KBM-7 (cell line): ENCODE measurements around the gene ANXA8.

Experiments
- DNase-seq: peaks from one replicate; pipeline ENCODE4 v3.0.0-alpha.2; 2015
- in situ Hi-C: fragments of 300-500 bp; cut with MboI; formaldehyde crosslinking; loops from 2 replicates; pipeline ENCODE4 v1.14.3; 2020; ENCODE audit warnings: low sequenced_read_pairs, low pct_unique_long_range_greater_than_20kb, mixed read lengths

Gene ANXA8

GRCh38 chr10:47420305-47421056 is 63.4 kb downstream of the ANXA8 start:
- in situ Hi-C loops = no loop called here
- no peak for DNase-seq

- DNase-seq = no peak
- in situ Hi-C loops = no loop called here
Observed at GRCh38 chr10:47419421-47419820, 64.5 kb downstream of the ANXA8 start.

GRCh38 chr10:47418966-47419365 is 64.9 kb downstream of the ANXA8 start:
- DNase-seq = no peak
- in situ Hi-C loops = no loop called here

- in situ Hi-C loops = no loop called here
- DNase-seq = no peak
Observed at GRCh38 chr10:47418321-47418720, 65.6 kb downstream of the ANXA8 start.
